AG04449 (cell line): ENCODE measurements around the gene ALPK3.
A peak's percentile ranks its signal among the peaks of the same experiment; 100 is the strongest.
"Not testable (repeated sequence)": the region's sequence is repeated elsewhere in the genome, so short reads cannot be mapped to it uniquely, and the experiment has no call there.

Source experiments
- CTCF ChIA-PET: fragments of 350-600 bp; formaldehyde crosslinking; extraction: SDS; loops from one replicate; lab custom pipeline; 2021; ENCODE audit warnings: antibody characterized with exemption; lab: Yijun Ruan, JAX
- POLR2A ChIA-PET: fragments of 400-600, 350-600 bp; formaldehyde crosslinking; extraction: SDS; loops from one replicate; lab custom pipeline; 2020; ENCODE audit warnings: antibody characterized with exemption, inconsistent platforms; lab: Yijun Ruan, JAX
- DNase-seq: peaks from one replicate; pipeline ENCODE4 v3.0.0-alpha.2; 2010; ENCODE audit warnings: low read depth, low spot score
- H3K4me3 ChIP-seq: 2 replicates; pipeline ENCODE4 v1.5.1; 2011; ENCODE audit warnings: low read depth, mild to moderate bottlenecking, control low read depth, low read length
- CTCF ChIP-seq: IDR thresholded peaks from one replicate; pipeline ENCODE4 v1.5.1; 2011; ENCODE audit warnings: mild to moderate bottlenecking, moderate library complexity, low read length, control low read depth, inconsistent platforms; ENCODE audit not compliant: insufficient read depth; ENCODE audit errors: missing control alignments

ALPK3 gene

GRCh38 chr15:84840741-84841429, 23.7 kb downstream of the ALPK3 start:
- POLR2A ChIA-PET = no interaction called here
- no peak for TF ChIP-seq CTCF
- CTCF ChIA-PET = interaction anchor here (1.3 kb wide), 1 partner anchor 32 kb away, joined by 3 read pairs; no protein-coding TSS in a partner anchor
- H3K4me3 ChIP-seq = no peak overlapping the region
- peak; percentile 24 for DNase-seq

- ChIA-PET CTCF (interaction anchor here (1.1 to 4.0 kb wide), 3 partner anchors 20 to 201 kb away, joined by 3 to 24 read pairs (median 3); no protein-coding TSS in a partner anchor), POLR2A (no interaction called here)
- H3K4me3 ChIP-seq = no peak overlapping the region
- no peak for TF ChIP-seq CTCF
- DNase-seq = no peak
These were observed 25.6 kb downstream of the ALPK3 start for GRCh38 chr15:84842781-84843180.

- ChIA-PET POLR2A (no interaction called here), CTCF (interaction anchor here (0.6 to 4.0 kb wide), 14 partner anchors 8 to 257 kb away, joined by 3 to 24 read pairs (median 5); no protein-coding TSS in a partner anchor)
- DNase-seq = no peak
These were observed 27.8 kb downstream of the ALPK3 start for GRCh38 chr15:84844964-84845363.

GRCh38 chr15:84845631-84846030, 28.5 kb downstream of the ALPK3 start:
- DNase-seq, H3K4me3 ChIP-seq, POLR2A ChIA-PET: not testable (repeated sequence)
- peak; percentile 53 for TF ChIP-seq CTCF
- CTCF ChIA-PET = interaction anchor here (0.9 to 4.0 kb wide), 14 partner anchors 9 to 258 kb away, joined by 3 to 24 read pairs (median 5); no protein-coding TSS in a partner anchor

More at GRCh38 chr15:84844964-84845363, 27.8 kb downstream of the ALPK3 start:
- no peak for TF ChIP-seq CTCF
- H3K4me3 ChIP-seq = no peak overlapping the region

GRCh38 chr15:84846269-84846668, 29.1 kb downstream of the ALPK3 start:
- H3K4me3 ChIP-seq = no peak overlapping the region
- DNase-seq = no peak
- no peak for TF ChIP-seq CTCF
- CTCF ChIA-PET = interaction anchor here (1.1 to 4.0 kb wide), 10 partner anchors 8 to 86 kb away, joined by 3 to 24 read pairs (median 6); no protein-coding TSS in a partner anchor
- POLR2A ChIA-PET = no interaction called here

- ChIA-PET POLR2A (no interaction called here), CTCF (interaction anchor here (2.4 kb wide), 1 partner anchor 19 kb away, joined by 9 read pairs; no protein-coding TSS in a partner anchor)
- no peak for DNase-seq
- H3K4me3 ChIP-seq = no peak overlapping the region
- no peak for TF ChIP-seq CTCF
These were observed 30.2 kb downstream of the ALPK3 start for GRCh38 chr15:84847382-84847781.
